Activated CD8-positive, alpha-beta T cell treated with anti-CD3 and anti-CD28 coated beads, Interleukin-2, amount 10 ng/mL, durations not matched to agents 7 days and 5 days (primary cell): ENCODE data around the gene SAPCD1. TPM values are rescaled to one million over a fixed set of nuclear protein-coding genes. Genes with fewer than 3 reads are reported as not detected.
A peak's percentile ranks its signal among the peaks of the same experiment; 100 is the strongest.

ENCODE experiments used
- ATAC-seq: fragments of 150-1000 bp; cut with Tn5 transposase; one replicate; pipeline ENCODE4 v1.10.0; 2021; ENCODE audit warnings: moderate library complexity
- CTCF ChIA-PET: fragments of 350-600 bp; sonication (Branson Sonifier 250); formaldehyde crosslinking; loops from one replicate; lab custom pipeline; 2021; ENCODE audit warnings: antibody characterized with exemption; lab: Charles Lee
- POLR2A ChIA-PET: fragments of 350-600 bp; sonication (Branson Sonifier 250); formaldehyde crosslinking; loops from one replicate; lab custom pipeline; 2021; ENCODE audit warnings: antibody characterized with exemption; lab: Charles Lee
- DNase-seq: peaks from one replicate; pipeline ENCODE4 v3.0.0-alpha.2; 2020
- H3K27ac Mint-ChIP-seq: one replicate; pipeline ENCODE4 v1.8.0; 2021; ENCODE audit warnings: mild to moderate bottlenecking, mixed read lengths
- H3K27me3 Mint-ChIP-seq: one replicate; pipeline ENCODE4 v1.8.0; 2021; ENCODE audit warnings: low read depth, mixed read lengths
- H3K36me3 Mint-ChIP-seq: one replicate; pipeline ENCODE4 v1.8.0; 2021; ENCODE audit warnings: low read depth, mixed read lengths
- H3K4me1 Mint-ChIP-seq: one replicate; pipeline ENCODE4 v1.8.0; 2021; ENCODE audit warnings: low read depth, mixed read lengths
- H3K4me3 Mint-ChIP-seq: one replicate; pipeline ENCODE4 v1.8.0; 2021; ENCODE audit warnings: mild to moderate bottlenecking, mixed read lengths
- H3K9me3 Mint-ChIP-seq: one replicate; pipeline ENCODE4 v1.8.0; 2022; ENCODE audit warnings: mixed read lengths; ENCODE audit not compliant: insufficient read depth
- total RNA-seq, 2 experiments: library from RNA; stranded (reverse); gene quantifications; one replicate each; pipeline ENCODE4 v1.2.3, GENCODE V29; 2021

The SAPCD1 gene
- total RNA-seq, 2 experiments from 2014 or later = 14.3 to 15.4 TPM

- Mint-ChIP-seq H3K9me3 (no peaks in the 10 kb centered on the region), H3K4me1 (peaks cover 69% of the 10 kb centered on the region), H3K27ac (peak overlapping the region; percentile 83), H3K36me3 (peaks cover 11% of the 10 kb centered on the region), H3K4me3 (peak overlapping the region; percentile 50), H3K27me3 (no peaks in the 10 kb centered on the region)
- ChIA-PET POLR2A (interaction anchor here (0.9 to 3.6 kb wide), 5 partner anchors 13 to 120 kb away, joined by 3 to 31 read pairs (median 4); partner anchors contain the start of genes LSM2 and MSH5), CTCF (interaction anchor here (8.3 kb wide), 1 partner anchor 33 kb away, joined by 118 read pairs; the partner anchor contains the start of genes CLIC1 and MSH5)
- DNase-seq (no peak), ATAC-seq (no peak)
These were observed 9.5 kb downstream of the SAPCD1 start for GRCh38 chr6:31771992-31772358.

DNA sequence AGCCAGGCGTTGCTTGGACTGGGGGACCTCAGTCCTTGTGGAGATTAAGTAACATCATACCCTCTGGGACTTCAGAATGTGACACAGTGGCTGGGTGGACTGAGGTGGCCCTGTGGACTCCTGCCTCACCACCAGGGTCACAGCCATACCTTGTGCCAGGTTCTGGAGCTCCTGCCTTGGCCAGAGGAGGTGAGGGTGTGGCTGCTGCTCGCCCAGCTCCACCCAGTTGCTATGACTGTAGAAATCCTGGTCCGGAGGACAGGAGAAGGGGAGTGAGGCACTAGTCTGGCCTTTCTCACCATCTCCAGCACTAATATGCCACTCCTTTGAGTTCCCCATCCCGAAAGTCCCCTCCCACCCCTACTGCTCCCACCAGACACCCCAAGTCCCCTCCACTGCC, 12.7 kb downstream of the SAPCD1 start:
- POLR2A ChIA-PET = interaction anchor here (0.6 to 1.9 kb wide), 2 partner anchors 35 to 38 kb away, joined by 3 to 12 read pairs; partner anchors contain the start of genes CLIC1 and MSH5
- ATAC-seq (no peak), DNase-seq (no peak)
- H3K4me3 Mint-ChIP-seq = no peak overlapping the region
- peaks cover 22% of the 10 kb centered on the region for H3K36me3 Mint-ChIP-seq
- no peaks in the 10 kb centered on the region for H3K9me3 Mint-ChIP-seq
- peaks cover 55% of the 10 kb centered on the region for H3K4me1 Mint-ChIP-seq
- H3K27me3 Mint-ChIP-seq = no peaks in the 10 kb centered on the region
- CTCF ChIA-PET = interaction anchor here (1.0 to 2.2 kb wide), 5 partner anchors 16 to 158 kb away, joined by 3 to 9 read pairs (median 3); partner anchors contain the start of gene LY6G5C
- H3K27ac Mint-ChIP-seq = peak overlapping the region; percentile 77

- peak overlapping the region; percentile 50 for H3K4me3 Mint-ChIP-seq
- H3K27me3 Mint-ChIP-seq = no peaks in the 10 kb centered on the region
- no peaks in the 10 kb centered on the region for H3K9me3 Mint-ChIP-seq
- no peak for DNase-seq
- no peak for ATAC-seq
- POLR2A ChIA-PET = interaction anchor here (0.6 to 1.9 kb wide), 3 partner anchors 36 to 39 kb away, joined by 3 to 12 read pairs (median 3); partner anchors contain the start of genes CLIC1 and MSH5
- H3K36me3 Mint-ChIP-seq = peaks cover 24% of the 10 kb centered on the region
- H3K27ac Mint-ChIP-seq = peak overlapping the region; percentile 91
- H3K4me1 Mint-ChIP-seq = peaks cover 51% of the 10 kb centered on the region
- CTCF ChIA-PET = interaction anchor here (1.0 to 2.2 kb wide), 4 partner anchors 15 to 159 kb away, joined by 3 to 9 read pairs (median 4); no protein-coding TSS in a partner anchor
These were observed 13.4 kb downstream of the SAPCD1 start for GRCh38 chr6:31775633-31776484.

GRCh38 chr6:31776485-31776988, 14.1 kb downstream of the SAPCD1 start:
- no peak for DNase-seq
- H3K9me3 Mint-ChIP-seq = no peaks in the 10 kb centered on the region
- peak overlapping the region; percentile 91 for H3K27ac Mint-ChIP-seq
- H3K4me1 Mint-ChIP-seq = peaks cover 45% of the 10 kb centered on the region
- POLR2A ChIA-PET = interaction anchor here (1.3 to 1.8 kb wide), 3 partner anchors 36 to 41 kb away, joined by 3 to 9 read pairs (median 3); partner anchors contain the start of gene MSH5
- peaks cover 22% of the 10 kb centered on the region for H3K36me3 Mint-ChIP-seq
- peak; percentile 20 for ATAC-seq
- H3K27me3 Mint-ChIP-seq = no peaks in the 10 kb centered on the region
- H3K4me3 Mint-ChIP-seq = peak overlapping the region; percentile 50
- CTCF ChIA-PET = interaction anchor here (2.0 kb wide), 1 partner anchor 14 kb away, joined by 14 read pairs; no protein-coding TSS in a partner anchor

GRCh38 chr6:31776989-31777666, 14.7 kb downstream of the SAPCD1 start, which contains the start of gene VWA7:
Gene VWA7 (minus strand): TSS chr6:31777328. CDS start chr6:31776779, 549 bp downstream.
- ATAC-seq = peak; percentile 80
- POLR2A ChIA-PET = interaction anchor here (1.0 to 1.8 kb wide), 4 partner anchors 30 to 41 kb away, joined by 3 to 9 read pairs (median 4); partner anchors contain the start of genes LSM2 and MSH5
- DNase-seq = peak; percentile 81
- Mint-ChIP-seq H3K9me3 (no peaks in the 10 kb centered on the region), H3K27me3 (no peaks in the 10 kb centered on the region), H3K36me3 (peaks cover 22% of the 10 kb centered on the region), H3K4me1 (peaks cover 41% of the 10 kb centered on the region), H3K27ac (peak within 1 kb of the TSS; percentile 91), H3K4me3 (peak within 1 kb of the TSS; percentile 50)
- CTCF ChIA-PET = interaction anchor here (0.7 to 2.0 kb wide), 3 partner anchors 11 to 50 kb away, joined by 3 to 14 read pairs (median 4); no protein-coding TSS in a partner anchor

DNA sequence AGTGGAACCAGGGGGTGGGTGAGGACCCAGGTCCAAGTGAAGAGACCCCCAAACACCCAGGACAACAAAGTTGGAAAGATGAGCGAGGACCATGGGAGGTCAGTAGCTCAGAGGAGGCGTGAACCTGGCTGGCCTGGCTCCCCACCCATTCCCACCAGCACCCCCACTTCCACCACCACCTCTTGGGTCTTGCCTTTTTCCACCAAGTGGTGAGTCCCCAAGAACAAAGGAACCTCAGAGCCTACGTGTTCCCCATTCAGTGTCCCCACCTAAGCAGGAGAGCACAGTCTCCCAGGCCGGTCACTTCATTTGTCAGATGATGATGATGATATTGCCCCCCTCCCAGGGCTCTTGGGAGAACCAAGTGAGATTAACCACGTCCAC, 15.2 kb downstream of the SAPCD1 start:
- peaks cover 26% of the 10 kb centered on the region for H3K36me3 Mint-ChIP-seq
- no peak overlapping the region for H3K4me3 Mint-ChIP-seq

GRCh38 chr6:31778193-31778592, 15.7 kb downstream of the SAPCD1 start:
- CTCF ChIA-PET = interaction anchor here (0.7 to 2.0 kb wide), 4 partner anchors 9 to 51 kb away, joined by 3 to 14 read pairs (median 4); no protein-coding TSS in a partner anchor
- POLR2A ChIA-PET = interaction anchor here (1.0 to 1.8 kb wide), 2 partner anchors 29 to 38 kb away, joined by 5 to 9 read pairs; partner anchors contain the start of genes LSM2 and MSH5
- DNase-seq (no peak), ATAC-seq (no peak)
- peaks cover 32% of the 10 kb centered on the region for H3K4me1 Mint-ChIP-seq
- H3K9me3 Mint-ChIP-seq = no peaks in the 10 kb centered on the region
- H3K36me3 Mint-ChIP-seq = peaks cover 31% of the 10 kb centered on the region
- no peaks in the 10 kb centered on the region for H3K27me3 Mint-ChIP-seq
- no peak overlapping the region for H3K4me3 Mint-ChIP-seq
- H3K27ac Mint-ChIP-seq = peak overlapping the region; percentile 91

More for the DNA sequence above, 15.2 kb downstream of the SAPCD1 start:
- Mint-ChIP-seq H3K9me3 (no peaks in the 10 kb centered on the region), H3K27me3 (no peaks in the 10 kb centered on the region), H3K4me1 (peaks cover 38% of the 10 kb centered on the region), H3K27ac (peak overlapping the region; percentile 91)
- ATAC-seq (no peak), DNase-seq (no peak)
- CTCF ChIA-PET = interaction anchor here (0.7 to 2.0 kb wide), 4 partner anchors 8 to 51 kb away, joined by 3 to 14 read pairs (median 4); no protein-coding TSS in a partner anchor
- POLR2A ChIA-PET = interaction anchor here (1.0 to 1.8 kb wide), 4 partner anchors 29 to 40 kb away, joined by 3 to 9 read pairs (median 4); partner anchors contain the start of genes LSM2 and MSH5

GRCh38 chr6:31778999-31779885, 16.8 kb downstream of the SAPCD1 start:
- DNase-seq (no peak), ATAC-seq (no peak)
- CTCF ChIA-PET = interaction anchor here (1.2 to 1.3 kb wide), 2 partner anchors 10 to 12 kb away, joined by 3 to 5 read pairs; no protein-coding TSS in a partner anchor
- Mint-ChIP-seq H3K27me3 (no peaks in the 10 kb centered on the region), H3K27ac (no peak overlapping the region), H3K4me3 (no peak overlapping the region), H3K9me3 (no peaks in the 10 kb centered on the region), H3K4me1 (peaks cover 30% of the 10 kb centered on the region), H3K36me3 (peaks cover 35% of the 10 kb centered on the region)
- POLR2A ChIA-PET = interaction anchor here (0.6 to 1.0 kb wide), 2 partner anchors 12 to 39 kb away, joined by 3 to 4 read pairs; partner anchors contain the start of gene MSH5

GRCh38 chr6:31779908-31780307, 17.5 kb downstream of the SAPCD1 start:
- DNase-seq (no peak), ATAC-seq (no peak)
- peaks cover 41% of the 10 kb centered on the region for H3K36me3 Mint-ChIP-seq
- H3K27ac Mint-ChIP-seq = no peak overlapping the region
- H3K4me1 Mint-ChIP-seq = peaks cover 30% of the 10 kb centered on the region
- CTCF ChIA-PET = interaction anchor here (1.2 to 1.8 kb wide), 2 partner anchors 10 to 11 kb away, joined by 3 to 8 read pairs; no protein-coding TSS in a partner anchor
- no peaks in the 10 kb centered on the region for H3K9me3 Mint-ChIP-seq
- H3K27me3 Mint-ChIP-seq = no peaks in the 10 kb centered on the region
- no peak overlapping the region for H3K4me3 Mint-ChIP-seq
- POLR2A ChIA-PET = no interaction called here
